ENCODE data around the gene ZC3H12C. TPM values are rescaled to one million over a fixed set of nuclear protein-coding genes. Genes with fewer than 3 reads are reported as not detected.

Gene ZC3H12C
- total and polyA plus RNA-seq, 2 of the 13 experiments (the other 11 are each of a cell fraction or from before 2014, with no cell fraction given), result 2.4 to 5.7 TPM

DNA sequence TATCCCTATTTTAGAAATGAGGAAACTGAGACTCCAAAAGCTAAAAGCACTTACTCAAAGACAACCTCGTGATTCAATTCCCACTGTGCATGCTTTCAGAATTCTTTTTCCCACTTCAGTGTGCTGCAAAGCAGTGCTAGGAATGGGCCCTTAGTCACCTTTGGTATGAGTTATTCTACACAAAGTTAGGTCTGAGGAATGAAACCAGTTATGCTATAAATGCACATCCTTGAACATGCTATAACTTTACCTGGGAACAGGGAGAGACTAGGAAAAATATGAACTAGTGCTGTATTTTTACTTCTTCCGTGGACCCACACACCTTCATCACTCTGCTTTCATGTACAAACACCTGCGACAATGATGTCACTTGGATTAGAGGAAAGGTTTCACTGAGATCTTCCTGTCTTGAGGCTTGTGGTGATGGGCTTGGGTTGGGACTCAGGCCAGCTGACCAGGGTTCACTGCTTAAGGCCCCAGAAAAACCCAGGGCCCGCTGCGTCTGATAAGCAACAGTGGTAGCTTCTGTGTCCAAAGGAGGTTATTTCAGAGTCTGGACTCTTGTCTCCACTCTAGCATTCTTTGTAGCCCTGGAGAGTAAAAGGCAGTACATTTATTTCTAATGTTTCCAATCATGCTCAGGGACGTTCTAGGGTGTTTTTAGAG lies 81.6 kb downstream of the ZC3H12C start:
- BruUV-seq (replicated peaks), result no TSS peak
- no peak for DNase-seq (ENCODE audit: low spot score)
- no peaks in the 10 kb centered on the region for H4K20me1 ChIP-seq (ENCODE audit: insufficient read depth, low read length)
- H3K4me2 ChIP-seq (ENCODE audit: low read depth, low read length), result peak overlapping the region; percentile 82
- no peak overlapping the region for H2AFZ ChIP-seq (ENCODE audit: low read length)
- H3K27me3 ChIP-seq (ENCODE audit: control insufficient read depth in 1 of 2, insufficient read depth in 2 of 2, low read length in 2 of 2), result peaks cover 0 to 5% of the 10 kb centered on the region in 2 experiments; a peak in 1 of 5 replicates
- POLR2A ChIA-PET, result no interaction called here
- H3K4me3 ChIP-seq (replicated peaks in 1 of 3; ENCODE audit: insufficient read depth in 1 of 3, low read depth in 2 of 3, low read length in 3 of 3), result peak overlapping the region in 2 of 3 experiments; percentile 17 to 25; a peak in 1 of 6 replicates
- H3K36me3 ChIP-seq (replicated peaks in 1 of 2; ENCODE audit: control insufficient read depth in 1 of 2, insufficient read depth in 2 of 2, low read length in 2 of 2), result no peaks in the 10 kb centered on the region
- peaks cover 13% of the 10 kb centered on the region; the same call in 1 of the 2 replicates for H3K4me1 ChIP-seq (ENCODE audit: insufficient read depth, low read length)
- no peak for FAIRE-seq
- intact Hi-C loops (cut with micrococcal nuclease; ENCODE audit: unreplicated experiment) (loop anchor here (1.0 kb wide), 1 partner anchor 203 kb away; no protein-coding TSS in a partner anchor), in situ Hi-C loops (cut with HindIII; ENCODE audit: extremely low pct_ligation_motif_present, low pct_unique_long_range_greater_than_20kb) (no loop called here)
- no peak overlapping the region for H3K9ac ChIP-seq (ENCODE audit: insufficient read depth, low read depth, low read length)
- 58% methylated on average over 6 of the region's 6 CpGs for WGBS (ENCODE audit: low lambda C conversion rate)
- no peak overlapping the region for H3K27ac ChIP-seq (ENCODE audit: extremely low read length, insufficient read depth, low read length)
- ATAC-seq, result peak; percentile 29
- H3K9me3 ChIP-seq (ENCODE audit: low read length), result no peaks in the 10 kb centered on the region
- no peaks in the 10 kb centered on the region for H3K79me2 ChIP-seq (ENCODE audit: insufficient read depth, low read length)
- CTCF ChIA-PET (ENCODE audit: low intra/inter-chr PET ratio, low total read pairs), result no interaction called here
- no peak for TF ChIP-seq PTBP1 (IDR thresholded peaks at IDR 0.05; ENCODE audit: low read depth, low read length, poor library complexity, severe bottlenecking)
- no peak for TF ChIP-seq KLF11 (CRISPR knock-in tag; IDR thresholded peaks at IDR 0.05)
- TF ChIP-seq, protein P1, sequence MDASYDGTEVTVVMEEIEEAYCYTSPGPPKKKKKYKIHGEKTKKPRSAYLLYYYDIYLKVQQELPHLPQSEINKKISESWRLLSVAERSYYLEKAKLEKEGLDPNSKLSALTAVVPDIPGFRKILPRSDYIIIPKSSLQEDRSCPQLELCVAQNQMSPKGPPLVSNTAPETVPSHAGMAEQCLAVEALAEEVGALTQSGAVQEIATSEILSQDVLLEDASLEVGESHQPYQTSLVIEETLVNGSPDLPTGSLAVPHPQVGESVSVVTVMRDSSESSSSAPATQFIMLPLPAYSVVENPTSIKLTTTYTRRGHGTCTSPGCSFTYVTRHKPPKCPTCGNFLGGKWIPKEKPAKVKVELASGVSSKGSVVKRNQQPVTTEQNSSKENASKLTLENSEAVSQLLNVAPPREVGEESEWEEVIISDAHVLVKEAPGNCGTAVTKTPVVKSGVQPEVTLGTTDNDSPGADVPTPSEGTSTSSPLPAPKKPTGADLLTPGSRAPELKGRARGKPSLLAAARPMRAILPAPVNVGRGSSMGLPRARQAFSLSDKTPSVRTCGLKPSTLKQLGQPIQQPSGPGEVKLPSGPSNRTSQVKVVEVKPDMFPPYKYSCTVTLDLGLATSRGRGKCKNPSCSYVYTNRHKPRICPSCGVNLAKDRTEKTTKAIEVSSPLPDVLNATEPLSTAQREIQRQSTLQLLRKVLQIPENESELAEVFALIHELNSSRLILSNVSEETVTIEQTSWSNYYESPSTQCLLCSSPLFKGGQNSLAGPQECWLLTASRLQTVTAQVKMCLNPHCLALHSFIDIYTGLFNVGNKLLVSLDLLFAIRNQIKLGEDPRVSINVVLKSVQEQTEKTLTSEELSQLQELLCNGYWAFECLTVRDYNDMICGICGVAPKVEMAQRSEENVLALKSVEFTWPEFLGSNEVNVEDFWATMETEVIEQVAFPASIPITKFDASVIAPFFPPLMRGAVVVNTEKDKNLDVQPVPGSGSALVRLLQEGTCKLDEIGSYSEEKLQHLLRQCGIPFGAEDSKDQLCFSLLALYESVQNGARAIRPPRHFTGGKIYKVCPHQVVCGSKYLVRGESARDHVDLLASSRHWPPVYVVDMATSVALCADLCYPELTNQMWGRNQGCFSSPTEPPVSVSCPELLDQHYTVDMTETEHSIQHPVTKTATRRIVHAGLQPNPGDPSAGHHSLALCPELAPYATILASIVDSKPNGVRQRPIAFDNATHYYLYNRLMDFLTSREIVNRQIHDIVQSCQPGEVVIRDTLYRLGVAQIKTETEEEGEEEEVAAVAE (CRISPR knock-in tag; IDR thresholded peaks at IDR 0.05; ENCODE audit: borderline replicate concordance), result no peak
- TF ChIP-seq ZNF326 (CRISPR knock-in tag; IDR thresholded peaks at IDR 0.05; ENCODE audit: borderline replicate concordance), result no peak
- TF ChIP-seq, protein P2, sequence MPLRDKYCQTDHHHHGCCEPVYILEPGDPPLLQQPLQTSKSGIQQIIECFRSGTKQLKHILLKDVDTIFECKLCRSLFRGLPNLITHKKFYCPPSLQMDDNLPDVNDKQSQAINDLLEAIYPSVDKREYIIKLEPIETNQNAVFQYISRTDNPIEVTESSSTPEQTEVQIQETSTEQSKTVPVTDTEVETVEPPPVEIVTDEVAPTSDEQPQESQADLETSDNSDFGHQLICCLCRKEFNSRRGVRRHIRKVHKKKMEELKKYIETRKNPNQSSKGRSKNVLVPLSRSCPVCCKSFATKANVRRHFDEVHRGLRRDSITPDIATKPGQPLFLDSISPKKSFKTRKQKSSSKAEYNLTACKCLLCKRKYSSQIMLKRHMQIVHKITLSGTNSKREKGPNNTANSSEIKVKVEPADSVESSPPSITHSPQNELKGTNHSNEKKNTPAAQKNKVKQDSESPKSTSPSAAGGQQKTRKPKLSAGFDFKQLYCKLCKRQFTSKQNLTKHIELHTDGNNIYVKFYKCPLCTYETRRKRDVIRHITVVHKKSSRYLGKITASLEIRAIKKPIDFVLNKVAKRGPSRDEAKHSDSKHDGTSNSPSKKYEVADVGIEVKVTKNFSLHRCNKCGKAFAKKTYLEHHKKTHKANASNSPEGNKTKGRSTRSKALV (CRISPR knock-in tag; IDR thresholded peaks at IDR 0.05), result no peak
- no peak for TF ChIP-seq PHF5A (CRISPR knock-in tag; IDR thresholded peaks at IDR 0.05; ENCODE audit: low read depth, unreplicated experiment)
